GM19043 (cell line): ENCODE measurements around the gene UPF3A.
"Not testable (repeated sequence)": the region's sequence is repeated elsewhere in the genome, so short reads cannot be mapped to it uniquely, and the experiment has no call there.

ENCODE experiments used
- ATAC-seq: cut with Tn5 transposase; IDR thresholded peaks from one replicate; pipeline ENCODE4 v1.9.1; 2021; ENCODE audit warnings: low read depth; ENCODE audit not compliant: unreplicated experiment

The UPF3A gene, protein sequence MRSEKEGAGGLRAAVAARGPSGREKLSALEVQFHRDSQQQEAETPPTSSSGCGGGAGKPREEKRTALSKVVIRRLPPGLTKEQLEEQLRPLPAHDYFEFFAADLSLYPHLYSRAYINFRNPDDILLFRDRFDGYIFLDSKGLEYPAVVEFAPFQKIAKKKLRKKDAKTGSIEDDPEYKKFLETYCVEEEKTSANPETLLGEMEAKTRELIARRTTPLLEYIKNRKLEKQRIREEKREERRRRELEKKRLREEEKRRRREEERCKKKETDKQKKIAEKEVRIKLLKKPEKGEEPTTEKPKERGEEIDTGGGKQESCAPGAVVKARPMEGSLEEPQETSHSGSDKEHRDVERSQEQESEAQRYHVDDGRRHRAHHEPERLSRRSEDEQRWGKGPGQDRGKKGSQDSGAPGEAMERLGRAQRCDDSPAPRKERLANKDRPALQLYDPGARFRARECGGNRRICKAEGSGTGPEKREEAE

GRCh38 chr13:114281351-114282040 lies at the start of gene UPF3A:
TSS of gene UPF3A (plus strand) at chr13:114281601. CDS start at chr13:114281640, 39 bp downstream.
- peak; percentile 49 for ATAC-seq

DNA sequence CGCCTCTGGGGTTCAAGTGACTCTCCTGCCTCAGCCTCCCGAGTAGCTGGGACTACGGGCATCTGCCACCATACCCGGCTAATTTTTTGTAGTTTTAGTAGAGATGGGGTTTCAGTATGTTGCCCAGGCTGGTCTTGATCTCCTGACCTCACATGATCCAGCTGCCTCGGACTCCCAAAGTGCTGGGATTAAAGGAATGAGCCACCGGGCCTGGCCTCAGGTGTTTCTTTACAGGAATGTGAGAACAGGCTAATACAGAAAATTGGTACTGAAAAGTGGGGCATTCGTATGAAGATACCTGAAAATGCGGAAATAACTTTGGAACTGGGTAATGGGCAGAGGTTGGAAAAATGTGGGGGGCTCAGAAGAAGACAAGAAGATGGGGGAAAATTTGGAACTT lies 49.5 kb upstream of the UPF3A start:
- no peak for ATAC-seq

- no peak for ATAC-seq
Observed at GRCh38 chr13:114234266-114234644, 47.1 kb upstream of the UPF3A start.

DNA sequence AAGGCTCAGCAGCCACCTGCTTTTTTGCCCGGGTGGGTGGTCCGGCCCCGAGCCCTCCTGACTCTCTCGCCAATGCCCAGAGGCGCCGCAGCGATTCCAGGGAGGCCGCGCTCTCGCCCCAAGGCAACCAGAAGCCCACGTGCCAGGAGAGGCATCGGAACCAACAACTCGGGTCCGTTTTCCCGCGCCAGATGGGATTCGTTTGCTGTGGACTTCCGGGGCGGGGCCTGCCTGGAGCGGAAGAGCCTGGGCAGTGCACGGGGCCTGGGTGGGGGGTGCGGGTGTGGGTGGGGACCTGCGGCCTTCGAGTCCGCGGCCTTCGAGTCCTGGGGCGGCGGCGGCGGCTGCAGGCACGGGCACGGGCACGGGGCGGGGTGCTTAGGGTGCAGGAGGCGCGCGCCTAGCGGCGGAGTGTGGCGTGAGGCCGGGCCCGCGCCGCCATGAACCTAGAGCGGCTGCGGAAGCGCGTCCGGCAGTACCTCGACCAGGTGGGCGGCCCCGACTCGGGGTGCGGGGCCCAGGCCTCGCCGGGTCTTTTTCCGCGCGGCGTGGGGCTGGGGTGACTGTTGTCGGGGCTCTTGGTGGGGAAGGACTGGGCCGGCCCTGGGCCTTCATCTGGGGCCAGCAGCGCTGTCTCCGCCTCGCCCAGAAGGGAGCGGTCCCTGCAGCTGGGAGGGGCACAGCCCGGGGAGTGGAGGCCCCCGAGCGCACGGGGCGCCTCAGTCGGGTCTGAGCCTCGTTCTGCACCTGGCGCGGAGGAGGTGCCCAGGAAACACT lies 46.6 kb upstream of the UPF3A start, which contains the start of gene CDC16:
CDC16 (plus strand) TSS at position 253 of the 777 bp plus-strand sequence; CDS start at position 441, 188 bp downstream.
- ATAC-seq = peak; percentile 82

- ATAC-seq = no peak
Observed at GRCh38 chr13:114235697-114236096, 45.7 kb upstream of the UPF3A start.

DNA sequence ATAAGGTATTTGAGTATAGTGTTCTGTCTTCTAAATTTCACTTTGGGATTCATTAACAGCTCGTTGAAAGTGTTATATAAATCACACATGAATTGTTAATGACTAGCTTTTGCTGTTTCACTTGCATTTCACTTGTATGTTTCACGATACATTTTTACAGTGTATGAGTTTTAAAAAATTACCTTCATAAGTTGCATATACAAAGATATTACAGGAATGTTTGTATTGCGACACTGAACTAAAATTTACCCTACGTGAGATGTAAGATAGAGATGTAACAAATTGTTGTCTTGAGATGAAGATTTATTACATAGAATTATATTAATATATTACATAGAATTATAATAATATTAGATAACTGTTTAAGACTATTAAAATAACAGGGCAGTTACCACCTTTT lies 45.2 kb upstream of the UPF3A start:
- ATAC-seq = no peak

GRCh38 chr13:114237415-114238112 lies 43.8 kb upstream of the UPF3A start:
- no peak for ATAC-seq

GRCh38 chr13:114241918-114242317 lies 39.5 kb upstream of the UPF3A start:
- no peak for ATAC-seq

- no peak for ATAC-seq
Observed at GRCh38 chr13:114243971-114244370, 37.4 kb upstream of the UPF3A start.

DNA sequence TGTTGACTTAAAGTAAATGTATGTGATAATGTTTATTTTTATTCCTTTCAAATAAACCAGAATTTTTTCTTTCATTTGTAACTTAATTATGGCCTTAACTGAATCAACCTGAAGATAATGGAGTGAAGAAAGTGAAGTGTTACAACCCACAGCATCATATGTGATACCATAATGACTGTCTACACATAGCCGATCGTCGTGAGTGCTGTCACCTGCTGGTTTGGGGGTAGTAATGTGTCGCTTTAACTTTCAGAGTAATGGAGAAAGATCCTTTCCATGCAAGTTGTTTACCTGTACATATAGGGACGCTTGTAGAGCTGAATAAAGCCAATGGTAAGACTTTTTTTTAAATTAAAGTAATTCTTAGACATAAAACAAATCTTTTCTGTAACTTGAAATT lies 36.8 kb upstream of the UPF3A start:
- ATAC-seq = no peak

DNA sequence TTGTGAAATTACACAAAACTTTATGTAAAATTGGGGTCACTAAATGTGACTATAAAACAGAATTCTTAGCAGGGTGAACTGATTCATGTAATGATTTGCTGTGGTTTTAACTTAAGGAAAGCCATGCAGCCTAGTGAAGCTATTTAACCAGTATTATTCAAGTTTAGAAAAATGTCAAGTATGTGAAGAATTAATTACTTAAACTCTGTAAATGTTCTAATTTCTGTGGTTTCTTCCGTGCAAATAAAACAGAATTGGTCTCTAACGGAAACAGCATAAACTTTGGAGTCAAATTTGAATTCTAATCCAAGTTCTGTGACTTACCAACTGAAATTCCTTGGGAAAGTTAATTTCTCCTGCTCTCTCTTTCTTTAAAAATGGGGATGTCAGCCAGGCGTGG lies 33.4 kb upstream of the UPF3A start:
- no peak for ATAC-seq

DNA sequence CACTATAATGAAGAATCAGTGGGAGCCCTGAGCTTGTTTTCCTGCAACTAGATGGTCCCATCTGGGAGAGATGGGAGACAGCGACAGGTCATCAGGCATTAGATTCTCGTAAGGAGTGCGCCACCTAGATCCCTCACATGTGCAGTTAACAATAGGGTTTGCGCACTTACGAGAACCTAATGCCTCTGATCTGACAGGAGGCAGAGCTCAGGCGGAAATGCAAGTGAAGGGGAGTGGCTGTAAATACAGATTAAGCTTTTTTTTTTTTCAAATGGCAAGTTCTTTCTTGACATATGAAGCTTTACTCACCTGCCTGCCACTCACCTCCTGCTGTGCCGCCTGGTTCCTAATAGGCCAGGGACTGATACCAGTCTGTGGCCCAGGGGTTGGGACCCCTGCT lies 32.3 kb upstream of the UPF3A start:
- no peak for ATAC-seq

GRCh38 chr13:114251639-114252440 lies 29.6 kb upstream of the UPF3A start:
- ATAC-seq = not testable (repeated sequence)

DNA sequence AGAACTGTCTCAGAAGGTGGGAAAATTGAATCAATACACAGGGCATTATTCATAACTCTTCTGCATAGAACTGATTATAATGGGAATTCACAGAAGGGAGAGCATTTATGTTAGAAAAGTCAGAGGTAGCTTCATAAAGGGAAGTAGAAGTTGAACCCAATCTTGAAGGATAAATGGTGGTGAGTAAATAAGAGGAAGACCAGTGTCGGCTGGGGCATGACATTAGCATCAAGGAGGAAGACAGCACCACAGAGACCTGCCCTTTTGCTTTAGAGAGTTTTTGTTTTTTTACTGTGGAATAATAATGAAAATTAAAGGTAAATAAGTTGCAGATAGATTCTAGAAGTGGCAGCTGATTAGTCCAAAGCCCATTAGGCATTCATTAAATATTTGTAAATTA lies 24.9 kb upstream of the UPF3A start:
- ATAC-seq = no peak

- no peak for ATAC-seq
Observed at GRCh38 chr13:114257014-114257413, 24.4 kb upstream of the UPF3A start.

DNA sequence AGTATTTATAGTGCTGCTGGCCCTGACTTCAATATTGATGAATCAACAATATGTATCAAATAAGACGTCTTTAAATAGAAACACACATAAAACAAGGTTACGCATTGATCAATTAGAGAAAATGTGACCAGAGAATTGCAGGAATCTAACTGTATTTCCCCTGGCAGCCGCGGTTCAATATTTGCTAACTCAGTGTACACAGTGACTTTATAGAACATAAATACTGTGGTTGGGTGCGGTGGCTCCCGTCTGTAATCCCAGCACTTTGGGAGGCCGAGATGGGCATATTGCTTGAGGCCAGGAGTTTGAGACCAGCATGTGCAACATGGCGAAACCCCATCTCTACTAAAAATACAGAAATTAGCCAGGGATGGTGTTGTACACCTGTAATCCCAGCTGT lies 22.8 kb upstream of the UPF3A start:
- no peak for ATAC-seq

DNA sequence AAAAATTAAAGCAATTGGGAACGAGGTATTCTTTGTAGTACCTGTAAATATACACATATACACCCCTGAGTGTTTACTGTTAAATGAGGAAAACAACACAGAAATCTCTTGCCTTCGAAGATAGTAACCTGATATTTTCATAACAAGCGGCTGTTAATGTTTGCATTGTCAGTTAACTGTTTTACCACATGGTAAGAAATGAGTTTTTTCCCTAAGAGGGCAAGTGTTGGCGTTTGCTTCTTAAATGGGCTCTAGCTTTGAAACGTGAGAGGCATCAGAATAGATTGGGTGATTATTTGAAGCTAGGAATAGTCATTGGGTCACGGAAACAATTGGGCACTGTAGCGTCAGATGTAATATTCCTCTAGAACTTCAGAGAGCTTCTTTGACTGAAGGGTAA lies 22.0 kb upstream of the UPF3A start:
- no peak for ATAC-seq

DNA sequence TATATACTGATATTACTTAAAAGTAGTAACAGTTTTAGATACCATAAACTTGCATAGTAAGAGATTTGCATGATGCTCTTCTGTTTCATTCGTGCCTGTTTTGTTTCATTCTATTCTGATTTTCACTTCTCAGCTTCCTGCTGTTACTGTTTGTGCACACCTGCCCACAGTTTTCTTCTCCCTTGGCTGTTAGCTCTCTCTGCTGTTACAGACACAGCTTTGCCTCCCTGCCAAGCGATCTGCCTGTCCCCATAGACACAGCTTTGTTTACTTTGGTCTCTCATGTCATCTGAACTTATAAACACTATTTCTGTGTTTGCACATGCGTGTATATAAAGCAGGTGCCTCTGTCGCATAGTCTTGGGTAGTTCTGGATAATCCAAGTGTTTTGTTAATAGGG lies 21.4 kb upstream of the UPF3A start:
- no peak for ATAC-seq

DNA sequence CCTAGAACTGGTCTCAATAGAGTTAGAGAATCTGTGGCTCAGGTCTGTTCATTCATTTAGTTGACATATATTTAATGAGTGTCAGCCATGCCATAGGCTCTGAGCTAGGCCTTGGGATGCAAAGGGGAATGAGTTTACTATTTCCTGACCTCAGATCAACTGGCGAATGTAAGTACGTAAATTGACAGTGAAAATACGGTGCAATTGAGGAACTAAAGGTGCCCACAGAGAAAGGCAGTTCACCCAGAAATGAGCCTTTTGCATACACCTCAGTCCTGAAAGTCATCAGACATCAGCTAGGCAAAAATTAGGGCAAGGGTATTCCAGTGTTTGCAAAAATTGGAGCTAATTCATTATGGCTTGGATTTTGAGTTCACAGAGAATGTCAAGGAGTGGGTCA lies 20.6 kb upstream of the UPF3A start:
- ATAC-seq = no peak
